ENCODE measurements around the gene AADAC. TPM values are rescaled to one million over a fixed set of nuclear protein-coding genes. Genes with fewer than 3 reads are reported as not detected.

AADAC gene
- total and polyA plus RNA-seq, 2 experiments from 2014 or later: 47.8 to 94.0 TPM

GRCh38 chr3:151864423-151865101 lies 50.6 kb downstream of the AADAC start:
- H3K4me2 ChIP-seq: no peak overlapping the region
- DNase-seq (ENCODE audit: low spot score): peak; percentile 32
- no peaks in the 10 kb centered on the region for H4K20me1 ChIP-seq (ENCODE audit: insufficient read depth, poor library complexity, severe bottlenecking)
- peaks cover 11% of the 10 kb centered on the region for H3K4me1 ChIP-seq (ENCODE audit: insufficient read depth)
- H3K4me3 ChIP-seq: no peak overlapping the region
- TF ChIP-seq EZH2 (IDR thresholded peaks at IDR 0.05; ENCODE audit: borderline replicate concordance): no peak
- no peak for TF ChIP-seq CTCF (IDR thresholded peaks at IDR 0.05; ENCODE audit: poor library complexity)
- TF ChIP-seq EZH2phosphoT487 (IDR thresholded peaks at IDR 0.05; ENCODE audit: low read depth, severe bottlenecking, unreplicated experiment): no peak
- H3K9me3 ChIP-seq (ENCODE audit: low read depth): no peaks in the 10 kb centered on the region
- peak overlapping the region; percentile 27 for H3K27ac ChIP-seq
- H3K9me2 ChIP-seq (replicated peaks; ENCODE audit: insufficient read depth): no peaks in the 10 kb centered on the region
- H3K79me2 ChIP-seq: no peaks in the 10 kb centered on the region
- 43% methylated on average over 4 of the region's 4 CpGs for WGBS (ENCODE audit: low lambda C conversion rate, missing lambda C conversion rate)
- H3K27me3 ChIP-seq: no peaks in the 10 kb centered on the region
- H2AFZ ChIP-seq: no peak overlapping the region
- no peaks in the 10 kb centered on the region for H3K36me3 ChIP-seq (replicated peaks; ENCODE audit: insufficient read depth, low read depth)

- Histone ChIP-seq H3K36me3 (replicated peaks; ENCODE audit: insufficient read depth, low read depth) (no peaks in the 10 kb centered on the region), H3K27ac (no peak overlapping the region), H3K4me1 (ENCODE audit: insufficient read depth) (peaks cover 11% of the 10 kb centered on the region), H3K9me2 (replicated peaks; ENCODE audit: insufficient read depth) (no peaks in the 10 kb centered on the region), H3K27me3 (no peaks in the 10 kb centered on the region), H3K79me2 (no peaks in the 10 kb centered on the region), H3K9me3 (ENCODE audit: low read depth) (no peaks in the 10 kb centered on the region), H3K4me3 (no peak overlapping the region), H2AFZ (no peak overlapping the region), H3K4me2 (no peak overlapping the region), H4K20me1 (ENCODE audit: insufficient read depth, poor library complexity, severe bottlenecking) (no peaks in the 10 kb centered on the region)
- WGBS (ENCODE audit: low lambda C conversion rate, missing lambda C conversion rate): 52% methylated on average over 4 of the region's 4 CpGs
- TF ChIP-seq EZH2 (IDR thresholded peaks at IDR 0.05; ENCODE audit: borderline replicate concordance) (no peak), CTCF (IDR thresholded peaks at IDR 0.05; ENCODE audit: poor library complexity) (no peak), EZH2phosphoT487 (IDR thresholded peaks at IDR 0.05; ENCODE audit: low read depth, severe bottlenecking, unreplicated experiment) (no peak)
- DNase-seq (ENCODE audit: low spot score): no peak
Observed at GRCh38 chr3:151866711-151867410, 52.9 kb downstream of the AADAC start.

- no peak overlapping the region for H2AFZ ChIP-seq
- no peaks in the 10 kb centered on the region for H3K9me2 ChIP-seq (replicated peaks; ENCODE audit: insufficient read depth)
- no peaks in the 10 kb centered on the region for H3K9me3 ChIP-seq (ENCODE audit: low read depth)
- H4K20me1 ChIP-seq (ENCODE audit: insufficient read depth, poor library complexity, severe bottlenecking): no peaks in the 10 kb centered on the region
- H3K4me1 ChIP-seq (ENCODE audit: insufficient read depth): peaks cover 11% of the 10 kb centered on the region
- no peak overlapping the region for H3K27ac ChIP-seq
- H3K27me3 ChIP-seq: no peaks in the 10 kb centered on the region
- WGBS (ENCODE audit: low lambda C conversion rate, missing lambda C conversion rate): 92% methylated on average over 1 of the region's 1 CpG
- no peak for DNase-seq (ENCODE audit: low spot score)
- H3K79me2 ChIP-seq: no peaks in the 10 kb centered on the region
- no peak overlapping the region for H3K4me2 ChIP-seq
- TF ChIP-seq CTCF (IDR thresholded peaks at IDR 0.05; ENCODE audit: poor library complexity) (no peak), EZH2phosphoT487 (IDR thresholded peaks at IDR 0.05; ENCODE audit: low read depth, severe bottlenecking, unreplicated experiment) (no peak), EZH2 (IDR thresholded peaks at IDR 0.05; ENCODE audit: borderline replicate concordance) (no peak)
- no peaks in the 10 kb centered on the region for H3K36me3 ChIP-seq (replicated peaks; ENCODE audit: insufficient read depth, low read depth)
- H3K4me3 ChIP-seq: no peak overlapping the region
Observed at GRCh38 chr3:151867666-151868065, 53.8 kb downstream of the AADAC start.
